ENCODE data around the gene CLIC5.

CLIC5 gene

DNA sequence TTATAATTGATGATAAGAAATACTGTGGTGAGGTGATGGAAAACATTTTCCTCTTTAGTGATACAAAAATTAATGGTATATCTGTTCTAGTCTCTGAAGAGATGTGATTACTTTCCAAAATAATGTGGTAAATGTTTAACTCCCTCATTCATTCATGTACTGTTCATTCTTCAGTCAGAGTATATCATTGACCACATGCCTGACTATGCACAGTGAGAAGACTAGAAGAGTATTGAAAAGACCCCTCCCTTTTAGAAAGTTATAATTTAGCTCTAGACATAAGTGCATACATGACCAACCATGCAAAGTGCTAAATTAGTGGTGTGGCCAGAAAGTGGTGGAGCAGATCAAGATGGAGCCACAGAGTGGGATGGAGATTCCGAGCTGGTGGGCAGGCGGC lies 133.0 kb downstream of the CLIC5 start:
- DNase-seq = no peak

DNA sequence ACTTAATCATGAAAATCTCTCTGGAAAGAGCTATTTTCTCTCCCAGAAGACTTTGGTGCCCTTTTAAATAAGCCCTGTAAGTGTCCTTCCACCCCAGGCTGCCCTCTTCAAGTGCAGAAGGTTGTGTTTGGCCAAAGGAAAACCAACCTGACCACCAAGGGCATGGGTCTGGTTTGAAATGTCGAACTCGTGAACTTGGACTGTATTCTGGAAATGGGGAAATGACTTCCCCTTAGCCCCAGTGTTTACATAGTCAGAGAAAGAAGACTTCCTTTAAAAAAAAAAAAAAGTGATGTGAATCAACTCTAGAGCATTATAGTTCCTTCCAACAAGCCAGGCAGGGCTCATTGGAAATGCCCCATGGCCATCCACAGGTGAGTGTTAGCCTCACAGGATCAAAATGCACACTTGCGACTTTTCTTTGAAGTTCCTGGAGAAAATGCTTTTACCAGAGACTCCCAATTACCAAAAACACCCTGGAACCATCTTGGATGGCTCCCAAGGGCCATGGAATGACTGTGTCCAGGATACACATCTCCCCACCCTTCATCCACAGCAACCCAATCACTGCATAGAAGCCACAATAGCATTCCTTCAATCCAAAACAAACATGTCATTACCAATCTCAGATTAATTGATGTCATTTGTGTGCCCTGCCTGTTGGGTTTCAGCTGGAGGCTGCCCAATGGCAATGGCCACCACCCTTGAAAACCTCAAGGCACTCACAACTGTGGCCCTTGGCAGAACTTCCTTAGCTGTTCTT lies 133.8 kb downstream of the CLIC5 start:
- DNase-seq = no peak

GRCh38 chr6:45880676-45881075 lies 135.0 kb downstream of the CLIC5 start:
- no peak for DNase-seq

DNA sequence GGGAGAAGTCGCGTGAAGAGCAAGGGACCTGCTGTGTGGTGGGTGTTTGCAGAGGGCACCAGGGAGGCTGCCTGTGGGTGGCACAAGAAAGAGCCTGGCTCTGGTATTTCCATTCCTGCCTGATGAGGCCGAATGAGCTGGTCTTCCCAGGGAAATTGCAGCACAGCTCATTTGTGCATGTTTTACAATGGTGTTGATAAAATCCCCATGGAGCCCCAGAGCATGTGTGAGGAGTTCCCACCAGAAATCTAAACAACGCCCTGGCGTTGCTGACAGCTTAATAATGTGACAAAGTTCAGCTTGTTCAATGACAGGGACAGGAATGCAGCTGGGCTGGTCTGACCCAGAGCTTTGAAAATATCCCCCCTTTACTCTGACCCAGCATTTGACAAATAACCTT lies 135.5 kb downstream of the CLIC5 start:
- DNase-seq = no peak

DNA sequence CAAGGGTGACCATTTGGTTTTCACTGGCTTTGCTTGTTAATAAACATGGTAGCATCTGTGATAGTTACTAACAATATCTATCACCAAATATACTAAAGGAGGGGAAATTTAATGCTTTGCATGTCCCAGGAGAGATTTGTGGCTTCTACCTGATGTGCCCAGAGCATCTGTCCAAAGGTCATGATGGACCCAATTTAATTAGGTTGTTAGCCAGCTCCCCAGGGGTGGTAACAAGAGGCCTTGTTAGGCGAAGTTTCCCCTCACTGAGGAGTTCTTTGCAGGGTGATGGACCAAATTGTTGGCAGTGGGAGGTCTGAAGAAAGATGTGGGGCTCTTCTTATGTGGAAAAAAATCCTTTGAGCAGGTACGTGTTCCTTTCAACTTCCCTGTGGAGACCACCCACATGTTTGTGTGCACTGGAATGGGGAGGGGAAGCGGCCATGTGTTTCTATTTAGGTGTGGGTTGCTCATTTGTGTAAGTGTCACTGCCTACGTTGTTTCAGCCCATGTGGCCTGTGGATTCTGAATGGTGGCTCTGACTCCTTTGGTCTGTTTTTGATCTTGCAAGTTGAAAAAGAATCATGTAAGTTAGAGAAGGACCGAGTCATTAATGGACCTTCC lies 137.6 kb downstream of the CLIC5 start:
- DNase-seq = no peak

- DNase-seq = no peak
These were observed 142.8 kb downstream of the CLIC5 start for GRCh38 chr6:45872827-45873365.

GRCh38 chr6:45870531-45870930 lies 145.1 kb downstream of the CLIC5 start:
- no peak for DNase-seq

GRCh38 chr6:45864651-45865050 lies 151.0 kb downstream of the CLIC5 start:
- no peak for DNase-seq

DNA sequence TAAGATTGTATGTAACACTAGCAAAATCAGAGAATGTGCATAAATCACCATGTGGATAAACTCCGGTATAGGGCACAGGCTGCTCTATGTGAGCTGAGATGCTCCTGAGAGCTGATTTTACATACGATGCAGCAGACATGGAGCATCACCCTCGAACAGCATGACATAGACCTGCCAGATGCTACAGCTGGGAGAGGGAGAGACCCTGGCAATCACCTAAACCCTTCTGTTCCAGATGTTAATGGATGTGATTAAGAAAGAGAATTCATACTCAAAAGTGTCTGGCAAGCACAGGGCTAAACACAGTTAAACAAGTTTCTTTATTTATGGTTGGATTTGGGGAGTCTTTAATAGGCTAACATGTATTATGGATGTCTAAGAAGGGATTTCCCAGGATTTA lies 157.0 kb downstream of the CLIC5 start:
- DNase-seq = no peak

- DNase-seq = no peak
These were observed 157.8 kb downstream of the CLIC5 start for GRCh38 chr6:45857827-45858226.

DNA sequence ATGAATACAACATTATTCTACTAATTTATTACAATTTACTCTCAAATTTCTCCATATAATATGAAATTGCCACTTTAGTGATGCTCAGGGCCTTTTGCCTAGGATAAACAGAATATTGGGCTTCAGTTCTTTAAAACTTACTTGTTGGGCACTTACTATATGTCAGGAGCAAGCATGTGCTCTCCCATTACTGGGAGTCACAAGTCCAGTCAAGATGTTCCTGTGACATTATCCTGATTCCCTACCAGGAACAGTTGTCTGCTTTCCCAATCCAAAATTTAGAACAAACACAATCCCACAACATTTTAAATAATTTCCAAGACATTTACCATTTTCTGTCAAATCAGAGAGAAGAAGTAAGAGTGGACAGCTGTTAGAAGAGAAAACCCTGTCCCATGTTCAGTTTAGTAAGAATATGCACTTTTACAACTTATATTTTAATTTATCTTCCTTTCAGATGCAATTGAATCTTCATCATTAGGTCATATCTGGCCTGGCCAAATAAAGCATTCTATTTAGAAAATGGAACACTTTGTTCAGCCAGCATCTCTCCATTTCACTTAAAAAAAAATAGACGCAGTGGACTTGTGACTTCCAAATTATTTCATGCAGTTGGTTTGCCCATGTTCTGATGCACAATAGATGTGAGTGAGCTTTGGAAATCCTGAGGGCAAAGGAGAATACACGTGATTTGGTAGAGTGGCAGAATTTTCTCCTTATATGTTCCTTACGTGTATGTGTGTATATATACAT lies 159.8 kb downstream of the CLIC5 start:
- no peak for DNase-seq

DNA sequence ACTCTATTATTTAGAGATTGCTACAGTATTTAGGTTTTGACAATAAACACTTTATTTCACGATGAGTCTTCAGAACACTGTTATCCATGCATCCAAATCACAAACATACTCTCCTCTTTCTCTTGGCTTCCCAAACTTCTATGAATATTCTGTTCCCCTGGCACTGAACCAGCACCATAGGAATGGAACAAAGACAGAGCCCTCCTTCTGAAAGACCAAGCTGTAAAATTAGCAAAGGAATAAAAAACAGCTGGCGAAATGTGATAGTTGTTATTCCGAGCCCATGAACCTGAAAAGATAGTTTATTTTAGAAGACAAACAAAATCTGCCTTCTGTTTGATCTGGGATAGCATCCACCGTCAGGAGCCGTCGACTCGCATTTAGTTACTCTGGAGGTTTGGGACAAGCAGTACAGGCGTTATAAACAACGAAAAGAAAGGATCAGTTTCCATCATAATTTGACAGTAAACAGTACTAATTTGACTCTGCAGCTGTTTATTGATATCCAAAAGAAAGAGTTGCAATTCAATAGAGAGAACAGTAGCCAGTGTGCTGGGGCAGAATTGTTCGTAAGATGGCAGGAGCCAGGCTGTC lies 161.4 kb downstream of the CLIC5 start:
- DNase-seq = no peak

DNA sequence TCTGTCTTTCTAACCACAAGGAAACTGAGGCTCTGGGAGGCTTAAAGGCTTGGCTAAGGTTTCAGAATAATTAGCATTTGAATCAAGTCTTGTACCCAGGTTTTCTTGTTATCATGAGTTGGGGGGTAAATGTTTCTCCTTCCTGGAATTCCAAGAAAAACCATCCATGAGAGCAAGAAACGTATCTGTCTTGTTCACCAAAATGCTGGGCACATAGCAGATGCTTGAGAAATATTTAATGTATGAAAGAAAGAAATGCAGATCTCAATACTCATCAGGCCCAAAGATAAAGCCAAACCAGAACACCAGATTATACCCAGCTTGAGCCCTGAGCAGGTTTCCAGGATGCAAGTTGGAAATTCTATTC lies 164.6 kb downstream of the CLIC5 start:
- no peak for DNase-seq

DNA sequence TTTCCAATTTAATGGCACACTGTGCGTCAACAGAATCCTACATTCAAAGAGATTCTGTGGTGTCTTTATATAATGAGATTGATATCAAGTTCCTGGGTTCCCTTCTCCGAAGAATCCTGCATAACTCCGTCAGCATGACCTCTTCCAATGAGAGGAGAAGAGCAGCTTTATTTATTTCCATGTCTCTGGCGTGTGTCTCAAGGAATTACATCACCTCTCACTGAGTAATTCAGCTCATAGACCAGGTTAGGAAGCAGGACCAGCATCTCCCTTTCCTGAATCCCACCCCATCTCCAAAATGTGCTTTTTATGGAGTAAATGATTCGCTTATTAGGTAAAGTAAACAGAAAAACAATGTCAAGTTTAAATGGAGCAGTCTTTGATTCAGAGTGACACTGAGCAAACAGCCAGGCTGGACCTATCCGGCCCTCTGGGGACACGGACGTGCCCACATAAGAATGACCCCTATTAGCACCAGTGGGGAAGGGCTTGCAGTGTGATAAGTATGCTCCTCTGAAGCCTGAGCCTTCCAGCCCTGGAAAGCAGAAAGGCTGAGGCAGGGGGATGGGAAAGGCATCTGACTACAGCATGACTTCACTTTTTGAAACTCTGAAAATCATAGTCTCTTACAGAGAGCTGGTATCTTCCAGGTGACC lies 165.2 kb downstream of the CLIC5 start:
- no peak for DNase-seq

DNA sequence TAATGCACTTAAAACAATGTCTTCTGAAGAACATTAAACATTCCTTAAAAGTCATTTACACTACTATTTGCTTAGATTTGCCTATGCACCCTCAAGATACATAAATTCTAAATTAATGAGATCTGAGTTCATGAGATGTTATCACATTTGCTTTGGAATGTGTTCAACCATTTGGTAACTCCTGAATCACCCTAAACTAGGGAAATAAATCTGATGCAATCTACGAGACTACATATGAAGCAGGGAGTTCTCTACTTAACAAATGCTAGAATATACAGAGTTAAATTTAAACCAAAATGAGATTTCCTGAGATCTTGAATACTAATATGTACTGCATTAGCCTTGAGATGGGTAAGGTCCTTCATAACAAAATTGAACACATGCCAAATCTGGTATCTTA lies 170.1 kb downstream of the CLIC5 start:
- no peak for DNase-seq

DNA sequence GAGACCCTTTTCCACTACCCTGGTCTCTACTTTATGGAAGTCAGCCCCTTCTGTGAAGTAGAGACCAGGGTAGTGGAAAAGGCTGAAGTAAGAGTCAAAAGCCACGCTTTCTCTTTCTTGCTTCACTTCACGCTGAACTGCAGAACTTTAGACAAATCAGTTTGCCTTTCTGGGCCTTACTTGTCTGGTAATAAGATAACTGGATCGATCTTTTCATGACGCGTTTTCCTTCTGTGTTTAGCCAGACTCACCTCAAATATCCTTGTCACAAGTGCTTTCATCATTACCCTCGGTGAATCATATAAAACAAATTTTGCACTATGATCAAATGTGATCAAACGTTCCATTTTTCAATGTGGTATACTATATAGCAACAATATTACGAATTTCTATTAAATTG lies 170.7 kb downstream of the CLIC5 start:
- no peak for DNase-seq

DNA sequence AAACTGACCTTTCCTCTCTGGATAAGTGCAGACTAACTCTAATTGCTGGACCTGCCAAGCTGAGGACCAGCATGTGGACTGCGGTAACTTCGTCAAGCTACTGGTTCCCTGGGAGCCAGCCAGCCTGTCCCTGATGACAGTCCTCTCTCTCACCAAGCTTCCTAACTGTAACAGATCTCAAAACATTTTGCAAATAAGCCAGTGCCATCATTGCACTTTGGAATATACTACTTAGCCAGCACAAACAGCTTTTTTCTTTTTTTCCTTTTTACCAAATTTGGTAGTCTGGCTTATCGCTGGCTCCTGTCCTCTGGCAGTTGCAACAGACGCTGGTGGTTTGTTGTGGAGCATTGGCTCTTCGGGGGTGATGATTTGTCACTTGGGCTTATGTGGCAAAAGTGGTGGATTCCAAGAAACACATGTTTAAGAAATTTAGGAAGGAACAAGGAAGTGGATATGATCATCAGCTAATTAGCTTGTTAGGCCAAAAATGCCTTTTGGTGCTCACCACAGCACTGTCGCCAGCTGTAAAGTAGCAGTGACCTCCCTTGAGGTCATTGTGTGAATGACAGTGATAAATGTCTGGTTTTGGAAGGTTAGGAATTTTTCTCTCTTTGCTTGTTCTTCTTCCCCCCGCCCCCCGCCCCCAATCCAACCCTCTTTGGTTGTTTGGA lies 171.7 kb downstream of the CLIC5 start:
- no peak for DNase-seq

GRCh38 chr6:45841062-45841461 lies 174.6 kb downstream of the CLIC5 start:
- DNase-seq = no peak

- DNase-seq = no peak
These were observed 176.7 kb downstream of the CLIC5 start for GRCh38 chr6:45838996-45839395.

DNA sequence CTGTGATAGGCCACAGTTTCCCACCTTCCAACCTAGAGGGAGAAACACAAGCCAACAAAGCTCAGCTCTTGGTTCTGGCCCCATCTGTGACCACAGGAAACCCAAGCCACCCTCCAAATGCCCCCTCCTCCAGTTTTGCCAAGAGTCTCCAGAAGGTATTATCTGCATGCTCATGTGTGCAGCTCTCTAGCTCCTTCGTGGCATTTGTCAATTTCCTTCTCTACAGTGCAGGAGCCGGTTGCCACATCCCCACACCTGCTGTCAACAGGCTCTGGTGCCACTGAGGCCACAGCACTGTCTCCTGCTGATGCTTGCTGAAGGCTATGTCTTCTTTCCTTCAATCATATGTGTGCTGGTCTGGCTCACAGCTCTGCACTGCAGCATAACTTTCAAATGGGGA lies 177.2 kb downstream of the CLIC5 start:
- DNase-seq = no peak

DNA sequence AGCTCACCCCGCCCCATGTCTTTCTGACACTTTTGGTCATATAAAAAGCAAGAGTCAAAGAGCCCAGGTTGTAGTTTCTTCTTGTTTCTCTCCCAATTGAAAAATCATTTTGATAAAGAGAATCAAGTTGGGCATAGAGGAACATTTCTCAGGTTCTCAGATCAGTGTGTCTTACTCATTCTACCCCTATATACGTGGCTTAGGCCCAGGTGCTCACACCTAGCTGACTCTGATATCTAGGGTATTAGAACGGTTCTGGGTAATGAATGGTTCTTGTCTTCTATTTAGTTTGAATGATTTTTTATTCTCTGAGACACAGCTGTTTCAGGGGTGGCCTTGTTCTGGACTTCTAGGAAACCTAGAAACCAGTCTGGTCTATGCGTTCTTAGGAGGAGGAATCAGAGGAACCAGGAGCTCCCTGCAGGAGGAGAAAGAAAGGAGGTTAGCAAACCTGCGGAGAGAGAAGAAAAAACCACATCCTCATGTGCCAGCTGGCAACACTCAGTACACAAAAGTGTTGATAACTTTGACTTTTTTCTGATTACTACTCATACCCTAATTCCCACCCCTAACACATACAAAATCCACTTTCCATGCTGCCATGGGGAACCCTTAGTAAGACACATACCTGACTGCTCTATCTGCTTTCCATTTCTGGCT lies 178.0 kb downstream of the CLIC5 start:
- DNase-seq = no peak

- DNase-seq = no peak
These were observed 178.7 kb downstream of the CLIC5 start for GRCh38 chr6:45836984-45837383.
